IMR-90 (cell line): Measurements from ENCODE around the gene CHMP4B. TPM values are rescaled to one million over a fixed set of nuclear protein-coding genes. Genes with fewer than 3 reads are reported as not detected.
A peak's percentile ranks its signal among the peaks of the same experiment; 100 is the strongest.

Source experiments
- ATAC-seq: fragments of 200-7000 bp; cut with Tn5 transposase; 2 replicates; pipeline ENCODE4 v1.9.1; 2020; ENCODE audit warnings: low read depth, mild to moderate bottlenecking, moderate library complexity
- Bru-seq: library from RNA; stranded (reverse); fragments of 400-500 nt; gene quantifications from one replicate; lab custom pipeline; 2021; lab: Mats Ljungman, UMichigan
- BruChase-seq, 2 experiments: library from RNA; stranded (reverse); fragments of 400-500 nt; gene quantifications; one replicate each; lab custom pipeline; 2021; lab: Mats Ljungman, UMichigan
- BruUV-seq: library from RNA; stranded (reverse); fragments of 400-500 nt; replicated peaks from 2 replicates; lab custom pipeline; 2021; lab: Mats Ljungman, UMichigan
- CTCF ChIA-PET: fragments of 300-600 bp; formaldehyde crosslinking; extraction: SDS; loops from one replicate; lab custom pipeline; 2021; ENCODE audit warnings: antibody characterized with exemption; lab: Yijun Ruan, JAX
- POLR2A ChIA-PET: fragments of 300-600 bp; sonication (Branson Sonifier 250); formaldehyde crosslinking; loops from one replicate; lab custom pipeline; 2022; ENCODE audit warnings: antibody characterized with exemption; ENCODE audit not compliant: unreplicated experiment; lab: Charles Lee
- DNase-seq: peaks from one replicate; pipeline ENCODE4 v3.0.0; 2013
- H2AFZ ChIP-seq: replicated peaks from 2 replicates; pipeline ENCODE3; 2013; ENCODE audit warnings: low read length, mild to moderate bottlenecking; ENCODE audit not compliant: poor library complexity
- H2AK5ac ChIP-seq: 2 replicates; pipeline ENCODE4 v1.6.1; 2013; ENCODE audit warnings: low read depth, low read length, inconsistent platforms
- H2AK9ac ChIP-seq: replicated peaks from 2 replicates; pipeline ENCODE3; 2013; ENCODE audit warnings: mild to moderate bottlenecking, low read depth, low read length, moderate library complexity; ENCODE audit not compliant: poor library complexity
- H2BK120ac ChIP-seq: 2 replicates; pipeline ENCODE4 v1.6.1; 2013; ENCODE audit warnings: low read depth, low read length, inconsistent platforms
- H2BK15ac ChIP-seq: 3 replicates; pipeline ENCODE4 v1.6.1; 2013; ENCODE audit warnings: low read depth, low read length, inconsistent platforms
- H2BK20ac ChIP-seq: 2 replicates; pipeline ENCODE4 v1.6.1; 2013; ENCODE audit warnings: low read depth, mild to moderate bottlenecking, inconsistent platforms, low read length, moderate library complexity
- H2BK5ac ChIP-seq: 2 replicates; pipeline ENCODE4 v1.6.1; 2013; ENCODE audit warnings: mild to moderate bottlenecking, low read depth, low read length, inconsistent platforms; ENCODE audit not compliant: poor library complexity, severe bottlenecking
- H3K14ac ChIP-seq: replicated peaks from 2 replicates; pipeline ENCODE4 v1.6.1; 2013; ENCODE audit warnings: low read depth, low read length, inconsistent platforms
- H3K18ac ChIP-seq: 2 replicates; pipeline ENCODE4 v1.6.1; 2013; ENCODE audit warnings: low read depth, low read length, control low read depth
- H3K23ac ChIP-seq: 2 replicates; pipeline ENCODE4 v1.6.1; 2013; ENCODE audit warnings: low read depth, low read length, inconsistent platforms
- H3K27ac ChIP-seq: 2 replicates; pipeline ENCODE4 v1.5.1; 2013; ENCODE audit warnings: mild to moderate bottlenecking, control low read depth, low read length; ENCODE audit not compliant: insufficient read depth
- H3K27me3 ChIP-seq: 2 replicates; pipeline ENCODE4 v1.6.1; 2013; ENCODE audit warnings: low read length; ENCODE audit not compliant: control insufficient read depth, insufficient read depth
- H3K36me3 ChIP-seq: 2 replicates; pipeline ENCODE4 v1.6.1; 2013; ENCODE audit warnings: low read length, mixed read lengths; ENCODE audit not compliant: control insufficient read depth, insufficient read depth
- H3K4ac ChIP-seq: 2 replicates; pipeline ENCODE4 v1.6.1; 2013; ENCODE audit warnings: low read depth, low read length, inconsistent platforms
- H3K4me1 ChIP-seq: 2 replicates; pipeline ENCODE4 v1.6.1; 2013; ENCODE audit warnings: low read length, mixed read lengths; ENCODE audit not compliant: control insufficient read depth, insufficient read depth
- H3K4me2 ChIP-seq: 2 replicates; pipeline ENCODE4 v1.6.1; 2013; ENCODE audit warnings: low read depth, mild to moderate bottlenecking, control low read depth, low read length, moderate library complexity
- H3K4me3 ChIP-seq: 2 replicates; pipeline ENCODE4 v1.5.1; 2013; ENCODE audit warnings: low read depth, mild to moderate bottlenecking, control low read depth, low read length, moderate library complexity; ENCODE audit not compliant: insufficient read depth
- H3K56ac ChIP-seq: 2 replicates; pipeline ENCODE4 v1.6.1; 2013; ENCODE audit warnings: low read length, inconsistent platforms; ENCODE audit not compliant: insufficient read depth; ENCODE audit errors: extremely low read depth
- H3K79me1 ChIP-seq, 2 experiments: 2 replicates each; pipeline ENCODE4 v1.6.1; 2013; ENCODE audit warnings: low read length in 2 of 2, inconsistent platforms in 1 of 2, low read depth in 1 of 2
- H3K9ac ChIP-seq: 2 replicates; pipeline ENCODE4 v1.6.1; 2013; ENCODE audit warnings: low read depth, low read length, control low read depth
- H3K9me1 ChIP-seq: 2 replicates; pipeline ENCODE4 v1.6.1; 2013; ENCODE audit warnings: low read length, inconsistent platforms; ENCODE audit not compliant: insufficient read depth
- H3K9me3 ChIP-seq: 2 replicates; pipeline ENCODE4 v1.6.1; 2013; ENCODE audit warnings: low read length; ENCODE audit not compliant: control insufficient read depth, insufficient read depth
- H4K20me1 ChIP-seq: 2 replicates; pipeline ENCODE4 v1.6.1; 2013; ENCODE audit warnings: low read length, inconsistent platforms; ENCODE audit not compliant: insufficient read depth
- H4K5ac ChIP-seq: 2 replicates; pipeline ENCODE4 v1.6.1; 2013; ENCODE audit warnings: mild to moderate bottlenecking, low read depth, low read length, control low read depth
- H4K8ac ChIP-seq, 2 experiments: 2 replicates each; pipeline ENCODE4 v1.6.1; 2013; ENCODE audit warnings: low read depth in 2 of 2, low read length in 2 of 2, control low read depth in 1 of 2, inconsistent platforms in 1 of 2
- H4K91ac ChIP-seq: 2 replicates; pipeline ENCODE4 v1.6.1; 2013; ENCODE audit warnings: low read depth, low read length, inconsistent platforms; ENCODE audit not compliant: insufficient read depth
- BHLHE40 ChIP-seq: fragments of 150-350 bp; IDR thresholded peaks from 2 replicates; pipeline ENCODE4 v1.6.1; 2016; ENCODE audit warnings: mild to moderate bottlenecking, low read depth, low read length
- CHD1 ChIP-seq: IDR thresholded peaks from 2 replicates; pipeline ENCODE4 v1.6.1; 2012; ENCODE audit warnings: low read depth, low read length, improper control_type of control experiment
- CTCF ChIP-seq: conservative IDR thresholded peaks from 2 replicates; pipeline ENCODE4 v1.5.1; 2012; ENCODE audit warnings: mild to moderate bottlenecking, low read depth, low read length, improper control_type of control experiment
- ELK1 ChIP-seq: fragments of 150-350 bp; IDR thresholded peaks from 2 replicates; pipeline ENCODE4 v1.6.1; 2016; ENCODE audit warnings: low read depth, mild to moderate bottlenecking, low read length, moderate library complexity, borderline replicate concordance
- FOS ChIP-seq: fragments of 150-350 bp; IDR thresholded peaks from 2 replicates; pipeline ENCODE4 v1.6.1; 2016; ENCODE audit warnings: low read depth, low read length
- MAFK ChIP-seq: IDR thresholded peaks from 2 replicates; pipeline ENCODE4 v1.6.1; 2012; ENCODE audit warnings: low read depth, low read length, improper control_type of control experiment
- MXI1 ChIP-seq: IDR thresholded peaks from 2 replicates; pipeline ENCODE4 v1.6.1; 2012; ENCODE audit warnings: low read depth, mild to moderate bottlenecking, low read length, moderate library complexity, borderline replicate concordance
- NFE2L2 ChIP-seq: fragments of 150-350 bp; IDR thresholded peaks from 2 replicates; pipeline ENCODE4 v1.6.1; 2016; ENCODE audit warnings: low read depth, mild to moderate bottlenecking, low read length
- POLR2A ChIP-seq: IDR thresholded peaks from 2 replicates; pipeline ENCODE4 v1.6.1; 2012; ENCODE audit warnings: mild to moderate bottlenecking, low read depth, low read length
- RCOR1 ChIP-seq: IDR thresholded peaks from 2 replicates; pipeline ENCODE4 v1.6.1; 2012; ENCODE audit warnings: mild to moderate bottlenecking, low read length, improper control_type of control experiment; ENCODE audit not compliant: insufficient replicate concordance
- SMC3 ChIP-seq: fragments of 150-350 bp; IDR thresholded peaks from 2 replicates; pipeline ENCODE4 v1.6.1; 2016; ENCODE audit warnings: low read depth, mild to moderate bottlenecking, antibody characterized with exemption, low read length, moderate library complexity
- WGBS, 2 experiments: methylation state at CpG; one replicate each; pipeline versions ENCODE4 v1.1.5 to v1.1.7; 2013; ENCODE audit warnings: missing lambda C conversion rate in 2 of 2; ENCODE audit not compliant: insufficient read length in 1 of 2; ENCODE audit errors: extremely low coverage in 2 of 2; 5-methylcytosine and 5-hydroxymethylcytosine counted together
- dilution Hi-C: fragments of 300-500 bp; cut with HindIII; formaldehyde crosslinking; loops from one replicate; pipeline ENCODE4 v1.14.3; 2018; ENCODE audit warnings: low sequenced_read_pairs; ENCODE audit not compliant: unreplicated experiment
- in situ Hi-C: fragments of 300-500 bp; cut with MboI; formaldehyde crosslinking; loops from 3 replicates; pipeline ENCODE4 v1.14.3; 2019; ENCODE audit warnings: low sequenced_read_pairs, inconsistent platforms, mixed read lengths
- intact Hi-C: fragments of 100-400 bp; cut with micrococcal nuclease; formaldehyde crosslinking; loops from 2 replicates; pipeline ENCODE4 v1.10.0; 2022
- long read RNA-seq: library from polyadenylated mRNA; unstranded; transcript quantifications from one replicate; pipeline ENCODE4 v2.0.0, GENCODE V29; 2021; ENCODE audit not compliant: unreplicated experiment
- polyA plus RNA-seq, 3 experiments: library from polyadenylated mRNA; depleted of rRNA; stranded (reverse); fragments of >200 nt; gene quantifications; 2 replicates each; pipeline ENCODE4 v1.2.3, GENCODE V29; 2012; ENCODE audit warnings: low replicate concordance in 1 of 3
- total RNA-seq: library from RNA; depleted of rRNA; stranded (reverse); fragments of >200 nt; gene quantifications from 2 replicates; pipeline ENCODE4 v1.2.3, GENCODE V29; 2012; rRNA removed

The CHMP4B gene
- total RNA-seq (30.3 and 40.5 TPM in 2 replicates), polyA plus RNA-seq (2012; rRNA removed) (84.7 and 94.8 TPM in 2 replicates), Bru-seq, nascent RNA (percentile 88 among the genes with signal in this experiment), BruChase-seq, experiment 1, labeled RNA remaining after a 6-hour chase (percentile 83 among the genes with signal in this experiment), BruChase-seq, experiment 2, labeled RNA remaining after a 2-hour chase (percentile 82 among the genes with signal in this experiment)
- 61.9 and 77.0 TPM in 2 replicates for polyA plus RNA-seq (2012; cell fraction: cytosol; rRNA removed)
- 11.4 and 40.7 TPM in 2 replicates for polyA plus RNA-seq (2012; cell fraction: nucleus; rRNA removed; ENCODE audit: low replicate concordance)
- long read RNA-seq, partial matches to known transcripts, result 3 of 4 reads
- long read RNA-seq, other reads (novel, unspliced or antisense), result 1 of 4 reads

GRCh38 chr20:33810885-33811775, at the start of gene CHMP4B:
Gene CHMP4B (plus strand): TSS chr20:33811348. CDS start chr20:33811469, 121 bp downstream.
- CTCF ChIA-PET, result interaction anchor here (0.8 to 1.3 kb wide), 2 partner anchors 19 to 79 kb away, joined by 3 to 7 read pairs; no protein-coding TSS in a partner anchor
- dilution Hi-C loops (no loop called here), in situ Hi-C loops (no loop called here), intact Hi-C loops (loop anchor here (5.0 to 10.0 kb wide), 2 partner anchors 79 to 146 kb away; partner anchors contain the start of genes ACTL10, C20orf144 and ZNF341)
- Histone ChIP-seq H2BK120ac (peak within 1 kb of the TSS; percentile 78), H2AK5ac (peak within 1 kb of the TSS; percentile 78), H3K27me3 (no peaks in the 10 kb centered on the region), H3K9ac (peak within 1 kb of the TSS; percentile 99), H3K4ac (peak within 1 kb of the TSS; percentile 93), H2AFZ (peak within 1 kb of the TSS; percentile 84), H3K14ac (peak within 1 kb of the TSS; percentile 92), H3K9me1 (peaks cover 26% of the 10 kb centered on the region), H4K91ac (peak within 1 kb of the TSS; percentile 89), H3K56ac (peak within 1 kb of the TSS; percentile 57), H2BK15ac (peak within 1 kb of the TSS; percentile 72; the same call in 2 of the 3 replicates), H3K9me3 (no peaks in the 10 kb centered on the region), H4K20me1 (peaks cover 43% of the 10 kb centered on the region), H3K4me2 (peak within 1 kb of the TSS; percentile 98), H3K4me3 (peak within 1 kb of the TSS; percentile 90), H2BK5ac (peak within 1 kb of the TSS; percentile 53), H3K36me3 (peaks cover 3% of the 10 kb centered on the region), H2BK20ac (0 out of 2 replicates have a peak within 1 kb of the TSS, but pooled peaks have one; percentile 8), H4K8ac (peak within 1 kb of the TSS; percentile 53 to 89), H3K18ac (peak within 1 kb of the TSS; percentile 89), H3K79me1 (peaks cover 15 to 44% of the 10 kb centered on the region in 2 experiments), H3K4me1 (peaks cover 7% of the 10 kb centered on the region), H2AK9ac (peak within 1 kb of the TSS; percentile 95), H3K23ac (peak within 1 kb of the TSS; percentile 88), H3K27ac (peak within 1 kb of the TSS; percentile 98), H4K5ac (peak within 1 kb of the TSS; percentile 95)
- DNase-seq (peak; percentile 98), ATAC-seq (peak; percentile 97)
- BruUV-seq, result no TSS peak
- POLR2A ChIA-PET, result interaction anchor here (1.0 kb wide), 1 partner anchor 10 kb away, joined by 3 read pairs; no protein-coding TSS in a partner anchor
- WGBS, 2 experiments, result 1% methylated on average over 29 of the region's 71 CpGs; no CpG with 5 or more reads in 1 of the 2 experiments
- 0 out of 2 replicates have a peak, but pooled peaks have one; percentile 19 for TF ChIP-seq FOS
- TF ChIP-seq MXI1, result peak; percentile 82; the same call in 1 of the 2 replicates
- no peak for TF ChIP-seq MAFK
- TF ChIP-seq POLR2A, result peak; percentile 89
- peak; percentile 32; the same call in 1 of the 2 replicates for TF ChIP-seq BHLHE40
- TF ChIP-seq SMC3, result no peak
- TF ChIP-seq NFE2L2, result peak; percentile 15; the same call in 1 of the 2 replicates
- no peak for TF ChIP-seq ELK1
- no peak for TF ChIP-seq RCOR1
- TF ChIP-seq CHD1, result 0 out of 2 replicates have a peak, but pooled peaks have one; percentile 32
- no peak for TF ChIP-seq CTCF
